K562 (cell line): ENCODE results near the gene PLPPR2. TPM values are rescaled to one million over a fixed set of nuclear protein-coding genes. Genes with fewer than 3 reads are reported as not detected.

Experiments used
- ATAC-seq: fragments of 200-7000 bp; cut with Tn5 transposase; 3 replicates; pipeline ENCODE4 v1.9.1; 2020; ENCODE audit warnings: moderate library complexity
- BruUV-seq: library from RNA; stranded (reverse); fragments of 400-500 nt; replicated peaks from 2 replicates; lab custom pipeline; 2021; lab: Mats Ljungman, UMichigan
- CTCF ChIA-PET: fragments of 300-600 bp; formaldehyde crosslinking; extraction: SDS; loops from one replicate; lab custom pipeline; 2021; ENCODE audit warnings: low intra/inter-chr PET ratio; lab: Yijun Ruan, JAX
- POLR2A ChIA-PET: fragments of 300-600, 350-650 bp; sonication (Branson Sonifier 250); formaldehyde crosslinking; extraction: SDS; loops from one replicate; lab custom pipeline; 2021; ENCODE audit warnings: antibody characterized with exemption, inconsistent platforms; lab: Yijun Ruan, JAX
- DNase-seq, 4 experiments: peaks; one replicate each; pipeline versions ENCODE4 v3.0.0 to v3.0.0-alpha.2; 2011 to 2018; ENCODE audit warnings: low spot score in 3 of 4, mixed read lengths in 3 of 4; ENCODE audit errors: extremely low read depth in 1 of 4
- FAIRE-seq: peaks from 2 replicates; lab custom pipeline; 2011; peaks lifted over from hg19 to GRCh38; lab: Jason Lieb, UNC
- H2AFZ ChIP-seq: 2 replicates; pipeline ENCODE4 v1.6.0; 2011; ENCODE audit warnings: low read depth, low read length, control low read depth, inconsistent platforms
- H3K27ac ChIP-seq: fragments of 200-600 bp; 3 replicates; pipeline ENCODE4 v1.8.0; 2011; ENCODE audit warnings: low read depth, mild to moderate bottlenecking, control low read depth, inconsistent platforms, low read length, moderate library complexity, mixed read lengths; ENCODE audit errors: extremely low read depth
- H3K27me3 ChIP-seq, 2 experiments: fragments of 300-600 bp in 1 of 2; 2 replicates in 1 of 2; 3 replicates in 1 of 2; pipeline versions ENCODE4 v1.6.0 to v1.8.0; 2011; ENCODE audit warnings: inconsistent platforms in 2 of 2, low read length in 2 of 2, mild to moderate bottlenecking in 1 of 2, mixed read lengths in 1 of 2, moderate library complexity in 1 of 2; ENCODE audit not compliant: control insufficient read depth in 2 of 2, insufficient read depth in 2 of 2
- H3K36me3 ChIP-seq: fragments of 300-600 bp; 3 replicates; pipeline ENCODE4 v1.8.0; 2011; ENCODE audit warnings: mild to moderate bottlenecking, low read length, inconsistent platforms; ENCODE audit not compliant: control insufficient read depth, insufficient read depth
- H3K4me1 ChIP-seq, 2 experiments: fragments of 200-600 bp in 1 of 2; replicated peaks in 1 of 2; 2 replicates in 1 of 2; 3 replicates in 1 of 2; pipeline versions ENCODE4 v1.5.1 to v1.8.0; 2011; ENCODE audit warnings: inconsistent platforms in 2 of 2, low read length in 2 of 2, mild to moderate bottlenecking in 1 of 2, mixed read lengths in 1 of 2, moderate library complexity in 1 of 2; ENCODE audit not compliant: control insufficient read depth in 2 of 2, insufficient read depth in 2 of 2
- H3K4me2 ChIP-seq: 2 replicates; pipeline ENCODE4 v1.6.1; 2011; ENCODE audit warnings: low read length, control low read depth, inconsistent platforms, mixed read lengths; ENCODE audit not compliant: insufficient read depth
- H3K4me3 ChIP-seq: fragments of 200-600 bp; sonication (generic), shearing (Covaris generic); 2 replicates; pipeline ENCODE4 v1.5.1; 2016; ENCODE audit warnings: control low read depth, inconsistent platforms
- H3K79me2 ChIP-seq: fragments of 200-600 bp; 3 replicates; pipeline ENCODE4 v1.8.0; 2011; ENCODE audit warnings: low read length, inconsistent platforms; ENCODE audit not compliant: control insufficient read depth, insufficient read depth
- H3K9ac ChIP-seq, 2 experiments: 2 replicates each; pipeline versions ENCODE4 v1.6.0 to v1.6.1; 2011; ENCODE audit warnings: low read depth in 2 of 2, low read length in 2 of 2, control low read depth in 1 of 2, inconsistent platforms in 1 of 2, mild to moderate bottlenecking in 1 of 2, mixed read lengths in 1 of 2; ENCODE audit not compliant: insufficient read depth in 1 of 2
- H3K9me1 ChIP-seq: one replicate; pipeline ENCODE4 v1.6.0; 2011; ENCODE audit warnings: inconsistent platforms, mild to moderate bottlenecking, low read length, moderate library complexity; ENCODE audit not compliant: control insufficient read depth, insufficient read depth
- H3K9me3 ChIP-seq: replicated peaks from 2 replicates; pipeline ENCODE4 v1.5.1; 2011; ENCODE audit warnings: low read depth, low read length, inconsistent platforms; ENCODE audit not compliant: control insufficient read depth, insufficient read depth
- H4K20me1 ChIP-seq: replicated peaks from 2 replicates; pipeline ENCODE4 v1.6.1; 2011; ENCODE audit warnings: low read length, inconsistent platforms, mixed read lengths; ENCODE audit not compliant: control insufficient read depth, insufficient read depth
- CAMTA2 ChIP-seq: fragments of 250-450 bp; sonication (Bioruptor Pico); conservative IDR thresholded peaks from 2 replicates; pipeline ENCODE4 v1.5.1; 2022
- CCNT2 ChIP-seq: IDR thresholded peaks from 2 replicates; pipeline ENCODE4 v1.6.1; 2011; ENCODE audit warnings: borderline replicate concordance, low read depth, mild to moderate bottlenecking, moderate library complexity, mixed read lengths, low read length; ENCODE audit not compliant: insufficient read length; ENCODE audit errors: extremely low read depth
- COPS2 ChIP-seq: fragments of 450-650 bp; conservative IDR thresholded peaks from 2 replicates; pipeline ENCODE4 v1.6.1; 2016; ENCODE audit warnings: mild to moderate bottlenecking, moderate library complexity
- ELK1 ChIP-seq: sonication (generic); formaldehyde crosslinking; IDR thresholded peaks from 2 replicates; pipeline ENCODE4 v1.8.1; 2022; ENCODE audit warnings: missing genetic modification reagents
- ESRRA ChIP-seq: fragments of 450-650 bp; IDR thresholded peaks from 2 replicates; pipeline ENCODE4 v1.6.1; 2014; ENCODE audit warnings: low read depth, mild to moderate bottlenecking, moderate library complexity, borderline replicate concordance
- GATAD2A ChIP-seq: fragments of 450-650 bp; IDR thresholded peaks from 2 replicates; pipeline ENCODE4 v1.6.1; 2017
- KAT8 ChIP-seq: fragments of 450-650 bp; IDR thresholded peaks from 2 replicates; pipeline ENCODE4 v1.6.1; 2016; ENCODE audit warnings: low read depth, mild to moderate bottlenecking
- MLLT1 ChIP-seq, 2 experiments: fragments of 450-650 bp; IDR thresholded peaks; 2 replicates each; pipeline ENCODE4 v1.6.1; 2016
- NCOR1 ChIP-seq: fragments of 450-650 bp; IDR thresholded peaks from 2 replicates; pipeline ENCODE4 v1.6.1; 2016; ENCODE audit warnings: mild to moderate bottlenecking, moderate library complexity
- RBM25 ChIP-seq: fragments of 200-400 bp; formaldehyde crosslinking; IDR thresholded peaks from 2 replicates; pipeline ENCODE4 v1.6.1; 2018; ENCODE audit warnings: low read length, low read depth, moderate library complexity; ENCODE audit not compliant: severe bottlenecking
- RFX7 ChIP-seq: fragments of 250-450 bp; sonication (Bioruptor Pico); IDR thresholded peaks from 2 replicates; pipeline ENCODE4 v1.5.1; 2021; ENCODE audit warnings: mild to moderate bottlenecking
- ZFP36 ChIP-seq: fragments of 150-350 bp; IDR thresholded peaks from 2 replicates; pipeline ENCODE4 v1.6.1; 2018; ENCODE audit warnings: low read length, low read depth; ENCODE audit not compliant: partially characterized antibody
- ZNF766 ChIP-seq: fragments of 200-800 bp; sonication (Bioruptor generic); conservative IDR thresholded peaks from 2 replicates; pipeline ENCODE4 v1.6.1; 2016; ENCODE audit warnings: missing genetic modification characterization, missing compliant biosample characterization
- ZSCAN32 ChIP-seq: fragments of 450-650 bp; formaldehyde crosslinking; IDR thresholded peaks from 2 replicates; pipeline ENCODE4 v1.4.0; 2020; ENCODE audit warnings: mild to moderate bottlenecking, moderate library complexity
- WGBS: fragments of 100-300 bp; shearing (Covaris generic); methylation state at CpG from one replicate; pipeline ENCODE4 v1.1.6; 2016; ENCODE audit warnings: low coverage, mixed read lengths; ENCODE audit not compliant: insufficient coverage; ENCODE audit errors: missing lambda C conversion rate; 5-methylcytosine and 5-hydroxymethylcytosine counted together
- in situ Hi-C: fragments of 300-500 bp; cut with MboI; formaldehyde crosslinking; loops from 4 replicates; pipeline ENCODE4 v1.15.0; 2018; ENCODE audit warnings: inconsistent platforms, mixed read lengths
- intact Hi-C: fragments of 100-400 bp; cut with micrococcal nuclease; formaldehyde crosslinking; loops from 2 replicates; pipeline ENCODE4 v1.14.2; 2022
- polyA plus RNA-seq, 8 experiments: library from polyadenylated mRNA; depleted of rRNA in 4 of 8; stranded (reverse) in 5 of 8; unstranded in 3 of 8; fragments of >200 nt; fragmentation: Nextera tagmentation in 2 of 8; fragmentation: Illumina TruSeq in 1 of 8; extraction: Ambion mirVana in 2 of 8; extraction: Trizol in 1 of 8; gene quantifications; 2 replicates each; pipeline versions ENCODE4 v1.2.1 to v1.2.3, GENCODE V29; 2011 to 2014; ENCODE audit warnings: inconsistent platforms in 1 of 8, missing spikeins in 1 of 8
- total RNA-seq, 7 experiments: library from RNA; depleted of rRNA in 6 of 7; stranded (reverse); fragments of >200 nt in 6 of 7; fragmentation: Illumina TruSeq in 2 of 7; extraction: Trizol in 2 of 7; gene quantifications; 2 replicates each; pipeline versions ENCODE4 v1.2.1 to v1.2.3, GENCODE V29; 2011 to 2021; ENCODE audit warnings: low replicate concordance in 1 of 7

PLPPR2 gene
- total and polyA plus RNA-seq, 9 of the 15 experiments (the other 6 are each of a cell fraction or from before 2014, with no cell fraction given), result 0.49 to 15.9 (median 3.4) TPM

- Histone ChIP-seq H3K9me3 (no peaks in the 10 kb centered on the region), H3K4me2 (no peak overlapping the region), H3K4me3 (no peak overlapping the region), H3K9ac (no peak overlapping the region), H3K27ac (no peak overlapping the region), H4K20me1 (no peaks in the 10 kb centered on the region; the same call in 1 of the 2 replicates), H3K79me2 (no peaks in the 10 kb centered on the region), H3K9me1 (peaks cover 4% of the 10 kb centered on the region), H2AFZ (no peak overlapping the region), H3K36me3 (peaks cover 6% of the 10 kb centered on the region; the same call in 1 of the 3 replicates), H3K27me3 (no peaks in the 10 kb centered on the region), H3K4me1 (peaks cover 10 to 26% of the 10 kb centered on the region in 2 experiments; a peak in 4 of 5 replicates)
- BruUV-seq, result no TSS peak
- intact Hi-C loops, result no loop called here
- CTCF ChIA-PET, result no interaction called here
- FAIRE-seq (no peak), ATAC-seq (no peak), DNase-seq (peak in 1 of 4 experiments; percentile 5)
- 51% methylated on average over 6 of the region's 7 CpGs for WGBS
- TF ChIP-seq RBM25 (peak; percentile 10), ESRRA (no peak), ZFP36 (peak; percentile 51), ZSCAN32 (CRISPR knock-in tag) (no peak), GATAD2A (no peak)
- POLR2A ChIA-PET, result interaction anchor here (0.6 to 1.4 kb wide), 2 partner anchors 19 to 49 kb away, joined by 3 to 4 read pairs; partner anchors contain the start of genes CCDC159 and TMEM205
- in situ Hi-C loops, result no loop called here
Observed at GRCh38 chr19:11365557-11366117, 10.4 kb downstream of the PLPPR2 start.

GRCh38 chr19:11367528-11367927 is 12.3 kb downstream of the PLPPR2 start:
- POLR2A ChIA-PET, result no interaction called here
- in situ Hi-C loops (no loop called here), intact Hi-C loops (no loop called here)
- peaks cover 0 to 9% of the 10 kb centered on the region in 2 experiments; a peak in 2 of 5 replicates for H3K4me1 ChIP-seq
- CTCF ChIA-PET, result no interaction called here
- DNase-seq, result no peak
- peaks cover 6% of the 10 kb centered on the region; the same call in 1 of the 3 replicates for H3K36me3 ChIP-seq
- H3K4me3 ChIP-seq, result no peak overlapping the region
- 41% methylated on average over 2 of the region's 2 CpGs for WGBS
- H4K20me1 ChIP-seq, result no peaks in the 10 kb centered on the region; the same call in 1 of the 2 replicates
- H3K9ac ChIP-seq, result no peak overlapping the region
- H3K9me3 ChIP-seq, result no peaks in the 10 kb centered on the region
- FAIRE-seq, result no peak
- H3K9me1 ChIP-seq, result no peaks in the 10 kb centered on the region
- H3K79me2 ChIP-seq, result no peaks in the 10 kb centered on the region
- H2AFZ ChIP-seq, result no peak overlapping the region
- BruUV-seq, result no TSS peak
- no peak overlapping the region for H3K4me2 ChIP-seq
- H3K27me3 ChIP-seq, result no peaks in the 10 kb centered on the region
- H3K27ac ChIP-seq, result no peak overlapping the region
- ATAC-seq, result no peak
- TF ChIP-seq MLLT1 (IDR thresholded peaks at IDR 0.05), result no peak
- no peak for TF ChIP-seq CAMTA2
- TF ChIP-seq NCOR1, result no peak
- no peak for TF ChIP-seq ELK1
- no peak for TF ChIP-seq CCNT2
- no peak for TF ChIP-seq RFX7 (CRISPR knock-in tag)
- no peak for TF ChIP-seq KAT8
- TF ChIP-seq COPS2, result no peak
- no peak for TF ChIP-seq ZNF766 (CRISPR knock-in tag)
